IMR-90 (cell line): ENCODE measurements around the gene PFKL. TPM values are rescaled to one million over a fixed set of nuclear protein-coding genes. Genes with fewer than 3 reads are reported as not detected.

ENCODE experiments used
- ATAC-seq: fragments of 200-7000 bp; cut with Tn5 transposase; 2 replicates; pipeline ENCODE4 v1.9.1; 2020; ENCODE audit warnings: low read depth, mild to moderate bottlenecking, moderate library complexity
- BruUV-seq: library from RNA; stranded (reverse); fragments of 400-500 nt; replicated peaks from 2 replicates; lab custom pipeline; 2021; lab: Mats Ljungman, UMichigan
- CTCF ChIA-PET: fragments of 300-600 bp; formaldehyde crosslinking; extraction: SDS; loops from one replicate; lab custom pipeline; 2021; ENCODE audit warnings: antibody characterized with exemption; lab: Yijun Ruan, JAX
- POLR2A ChIA-PET: fragments of 300-600 bp; sonication (Branson Sonifier 250); formaldehyde crosslinking; loops from one replicate; lab custom pipeline; 2022; ENCODE audit warnings: antibody characterized with exemption; ENCODE audit not compliant: unreplicated experiment; lab: Charles Lee
- DNase-seq: peaks from one replicate; pipeline ENCODE4 v3.0.0; 2013
- H2AFZ ChIP-seq: replicated peaks from 2 replicates; pipeline ENCODE3; 2013; ENCODE audit warnings: low read length, mild to moderate bottlenecking; ENCODE audit not compliant: poor library complexity
- H2AK5ac ChIP-seq: 2 replicates; pipeline ENCODE4 v1.6.1; 2013; ENCODE audit warnings: low read depth, low read length, inconsistent platforms
- H2AK9ac ChIP-seq: replicated peaks from 2 replicates; pipeline ENCODE3; 2013; ENCODE audit warnings: mild to moderate bottlenecking, low read depth, low read length, moderate library complexity; ENCODE audit not compliant: poor library complexity
- H2BK120ac ChIP-seq: 2 replicates; pipeline ENCODE4 v1.6.1; 2013; ENCODE audit warnings: low read depth, low read length, inconsistent platforms
- H2BK15ac ChIP-seq: 3 replicates; pipeline ENCODE4 v1.6.1; 2013; ENCODE audit warnings: low read depth, low read length, inconsistent platforms
- H2BK20ac ChIP-seq: 2 replicates; pipeline ENCODE4 v1.6.1; 2013; ENCODE audit warnings: low read depth, mild to moderate bottlenecking, inconsistent platforms, low read length, moderate library complexity
- H2BK5ac ChIP-seq: 2 replicates; pipeline ENCODE4 v1.6.1; 2013; ENCODE audit warnings: mild to moderate bottlenecking, low read depth, low read length, inconsistent platforms; ENCODE audit not compliant: poor library complexity, severe bottlenecking
- H3K14ac ChIP-seq: replicated peaks from 2 replicates; pipeline ENCODE4 v1.6.1; 2013; ENCODE audit warnings: low read depth, low read length, inconsistent platforms
- H3K18ac ChIP-seq: 2 replicates; pipeline ENCODE4 v1.6.1; 2013; ENCODE audit warnings: low read depth, low read length, control low read depth
- H3K23ac ChIP-seq: 2 replicates; pipeline ENCODE4 v1.6.1; 2013; ENCODE audit warnings: low read depth, low read length, inconsistent platforms
- H3K27ac ChIP-seq: 2 replicates; pipeline ENCODE4 v1.5.1; 2013; ENCODE audit warnings: mild to moderate bottlenecking, control low read depth, low read length; ENCODE audit not compliant: insufficient read depth
- H3K27me3 ChIP-seq: 2 replicates; pipeline ENCODE4 v1.6.1; 2013; ENCODE audit warnings: low read length; ENCODE audit not compliant: control insufficient read depth, insufficient read depth
- H3K36me3 ChIP-seq: 2 replicates; pipeline ENCODE4 v1.6.1; 2013; ENCODE audit warnings: low read length, mixed read lengths; ENCODE audit not compliant: control insufficient read depth, insufficient read depth
- H3K4ac ChIP-seq: 2 replicates; pipeline ENCODE4 v1.6.1; 2013; ENCODE audit warnings: low read depth, low read length, inconsistent platforms
- H3K4me1 ChIP-seq: 2 replicates; pipeline ENCODE4 v1.6.1; 2013; ENCODE audit warnings: low read length, mixed read lengths; ENCODE audit not compliant: control insufficient read depth, insufficient read depth
- H3K4me2 ChIP-seq: 2 replicates; pipeline ENCODE4 v1.6.1; 2013; ENCODE audit warnings: low read depth, mild to moderate bottlenecking, control low read depth, low read length, moderate library complexity
- H3K4me3 ChIP-seq: 2 replicates; pipeline ENCODE4 v1.5.1; 2013; ENCODE audit warnings: low read depth, mild to moderate bottlenecking, control low read depth, low read length, moderate library complexity; ENCODE audit not compliant: insufficient read depth
- H3K56ac ChIP-seq: 2 replicates; pipeline ENCODE4 v1.6.1; 2013; ENCODE audit warnings: low read length, inconsistent platforms; ENCODE audit not compliant: insufficient read depth; ENCODE audit errors: extremely low read depth
- H3K79me1 ChIP-seq, 2 experiments: 2 replicates each; pipeline ENCODE4 v1.6.1; 2013; ENCODE audit warnings: low read length in 2 of 2, inconsistent platforms in 1 of 2, low read depth in 1 of 2
- H3K9ac ChIP-seq: 2 replicates; pipeline ENCODE4 v1.6.1; 2013; ENCODE audit warnings: low read depth, low read length, control low read depth
- H3K9me1 ChIP-seq: 2 replicates; pipeline ENCODE4 v1.6.1; 2013; ENCODE audit warnings: low read length, inconsistent platforms; ENCODE audit not compliant: insufficient read depth
- H3K9me3 ChIP-seq: 2 replicates; pipeline ENCODE4 v1.6.1; 2013; ENCODE audit warnings: low read length; ENCODE audit not compliant: control insufficient read depth, insufficient read depth
- H4K20me1 ChIP-seq: 2 replicates; pipeline ENCODE4 v1.6.1; 2013; ENCODE audit warnings: low read length, inconsistent platforms; ENCODE audit not compliant: insufficient read depth
- H4K5ac ChIP-seq: 2 replicates; pipeline ENCODE4 v1.6.1; 2013; ENCODE audit warnings: mild to moderate bottlenecking, low read depth, low read length, control low read depth
- H4K8ac ChIP-seq, 2 experiments: 2 replicates each; pipeline ENCODE4 v1.6.1; 2013; ENCODE audit warnings: low read depth in 2 of 2, low read length in 2 of 2, control low read depth in 1 of 2, inconsistent platforms in 1 of 2
- H4K91ac ChIP-seq: 2 replicates; pipeline ENCODE4 v1.6.1; 2013; ENCODE audit warnings: low read depth, low read length, inconsistent platforms; ENCODE audit not compliant: insufficient read depth
- BHLHE40 ChIP-seq: fragments of 150-350 bp; IDR thresholded peaks from 2 replicates; pipeline ENCODE4 v1.6.1; 2016; ENCODE audit warnings: mild to moderate bottlenecking, low read depth, low read length
- CHD1 ChIP-seq: IDR thresholded peaks from 2 replicates; pipeline ENCODE4 v1.6.1; 2012; ENCODE audit warnings: low read depth, low read length, improper control_type of control experiment
- RCOR1 ChIP-seq: IDR thresholded peaks from 2 replicates; pipeline ENCODE4 v1.6.1; 2012; ENCODE audit warnings: mild to moderate bottlenecking, low read length, improper control_type of control experiment; ENCODE audit not compliant: insufficient replicate concordance
- RFX5 ChIP-seq: IDR thresholded peaks from 2 replicates; pipeline ENCODE4 v1.8.0; 2012; ENCODE audit warnings: low read depth, mild to moderate bottlenecking, low read length, moderate library complexity
- USF2 ChIP-seq: fragments of 150-350 bp; IDR thresholded peaks from 2 replicates; pipeline ENCODE4 v1.6.1; 2017; ENCODE audit warnings: mild to moderate bottlenecking, antibody characterized with exemption, low read length, low read depth
- WGBS, 2 experiments: methylation state at CpG; one replicate each; pipeline versions ENCODE4 v1.1.5 to v1.1.7; 2013; ENCODE audit warnings: missing lambda C conversion rate in 2 of 2; ENCODE audit not compliant: insufficient read length in 1 of 2; ENCODE audit errors: extremely low coverage in 2 of 2; 5-methylcytosine and 5-hydroxymethylcytosine counted together
- dilution Hi-C: fragments of 300-500 bp; cut with HindIII; formaldehyde crosslinking; loops from one replicate; pipeline ENCODE4 v1.14.3; 2018; ENCODE audit warnings: low sequenced_read_pairs; ENCODE audit not compliant: unreplicated experiment
- in situ Hi-C: fragments of 300-500 bp; cut with MboI; formaldehyde crosslinking; loops from 3 replicates; pipeline ENCODE4 v1.14.3; 2019; ENCODE audit warnings: low sequenced_read_pairs, inconsistent platforms, mixed read lengths
- intact Hi-C: fragments of 100-400 bp; cut with micrococcal nuclease; formaldehyde crosslinking; loops from 2 replicates; pipeline ENCODE4 v1.10.0; 2022
- polyA plus RNA-seq, 3 experiments: library from polyadenylated mRNA; depleted of rRNA; stranded (reverse); fragments of >200 nt; gene quantifications; 2 replicates each; pipeline ENCODE4 v1.2.3, GENCODE V29; 2012; ENCODE audit warnings: low replicate concordance in 1 of 3
- total RNA-seq: library from RNA; depleted of rRNA; stranded (reverse); fragments of >200 nt; gene quantifications from 2 replicates; pipeline ENCODE4 v1.2.3, GENCODE V29; 2012
- TF ChIP-seq, protein P1 (sequence below): fragments of 150-350 bp; IDR thresholded peaks from 2 replicates; pipeline ENCODE4 v1.6.1; 2016; ENCODE audit warnings: low read depth, mild to moderate bottlenecking, low read length, moderate library complexity, borderline replicate concordance
- TF ChIP-seq, protein P2 (sequence below): conservative IDR thresholded peaks from 2 replicates; pipeline ENCODE4 v1.5.1; 2012; ENCODE audit warnings: mild to moderate bottlenecking, low read depth, low read length, improper control_type of control experiment

The PFKL gene
- total and polyA plus RNA-seq, 2 of the 4 experiments (the other 2 are of a cell fraction) = 103 to 126 TPM

- TF ChIP-seq BHLHE40 = no peak
These were observed 38.8 kb upstream of the PFKL start (continued) for GRCh38 chr21:44260791-44261631.

- Histone ChIP-seq H3K27me3 (peaks cover 22% of the 10 kb centered on the region), H4K91ac (no peak within 1 kb of the TSS), H2AK5ac (no peak within 1 kb of the TSS), H3K79me1 (no peaks in the 10 kb centered on the region), H3K27ac (no peak within 1 kb of the TSS), H3K4ac (no peak within 1 kb of the TSS), H4K8ac (no peak within 1 kb of the TSS), H3K4me1 (no peaks in the 10 kb centered on the region), H3K23ac (no peak within 1 kb of the TSS), H3K36me3 (no peaks in the 10 kb centered on the region), H3K9ac (no peak within 1 kb of the TSS), H3K4me2 (no peak within 1 kb of the TSS), H3K4me3 (no peak within 1 kb of the TSS), H3K9me1 (no peaks in the 10 kb centered on the region), H4K5ac (no peak within 1 kb of the TSS), H4K20me1 (no peaks in the 10 kb centered on the region), H3K18ac (no peak within 1 kb of the TSS), H3K56ac (no peak within 1 kb of the TSS), H2BK120ac (no peak within 1 kb of the TSS), H3K9me3 (peaks cover 8% of the 10 kb centered on the region), H2AK9ac (no peak within 1 kb of the TSS), H2AFZ (no peak within 1 kb of the TSS), H2BK5ac (no peak within 1 kb of the TSS), H2BK15ac (no peak within 1 kb of the TSS), H3K14ac (no peak within 1 kb of the TSS), H2BK20ac (no peak within 1 kb of the TSS)
- ChIA-PET CTCF (no interaction called here), POLR2A (no interaction called here)
- BruUV-seq = no TSS peak
- in situ Hi-C loops = no loop called here
- no peak for TF ChIP-seq RCOR1
- TF ChIP-seq RFX5 = no peak
- TF ChIP-seq USF2 = no peak
- TF ChIP-seq BHLHE40 = no peak
- TF ChIP-seq, protein P1, sequence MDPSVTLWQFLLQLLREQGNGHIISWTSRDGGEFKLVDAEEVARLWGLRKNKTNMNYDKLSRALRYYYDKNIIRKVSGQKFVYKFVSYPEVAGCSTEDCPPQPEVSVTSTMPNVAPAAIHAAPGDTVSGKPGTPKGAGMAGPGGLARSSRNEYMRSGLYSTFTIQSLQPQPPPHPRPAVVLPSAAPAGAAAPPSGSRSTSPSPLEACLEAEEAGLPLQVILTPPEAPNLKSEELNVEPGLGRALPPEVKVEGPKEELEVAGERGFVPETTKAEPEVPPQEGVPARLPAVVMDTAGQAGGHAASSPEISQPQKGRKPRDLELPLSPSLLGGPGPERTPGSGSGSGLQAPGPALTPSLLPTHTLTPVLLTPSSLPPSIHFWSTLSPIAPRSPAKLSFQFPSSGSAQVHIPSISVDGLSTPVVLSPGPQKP = no peak
- TF ChIP-seq CHD1 = no peak
- TF ChIP-seq, protein P2, sequence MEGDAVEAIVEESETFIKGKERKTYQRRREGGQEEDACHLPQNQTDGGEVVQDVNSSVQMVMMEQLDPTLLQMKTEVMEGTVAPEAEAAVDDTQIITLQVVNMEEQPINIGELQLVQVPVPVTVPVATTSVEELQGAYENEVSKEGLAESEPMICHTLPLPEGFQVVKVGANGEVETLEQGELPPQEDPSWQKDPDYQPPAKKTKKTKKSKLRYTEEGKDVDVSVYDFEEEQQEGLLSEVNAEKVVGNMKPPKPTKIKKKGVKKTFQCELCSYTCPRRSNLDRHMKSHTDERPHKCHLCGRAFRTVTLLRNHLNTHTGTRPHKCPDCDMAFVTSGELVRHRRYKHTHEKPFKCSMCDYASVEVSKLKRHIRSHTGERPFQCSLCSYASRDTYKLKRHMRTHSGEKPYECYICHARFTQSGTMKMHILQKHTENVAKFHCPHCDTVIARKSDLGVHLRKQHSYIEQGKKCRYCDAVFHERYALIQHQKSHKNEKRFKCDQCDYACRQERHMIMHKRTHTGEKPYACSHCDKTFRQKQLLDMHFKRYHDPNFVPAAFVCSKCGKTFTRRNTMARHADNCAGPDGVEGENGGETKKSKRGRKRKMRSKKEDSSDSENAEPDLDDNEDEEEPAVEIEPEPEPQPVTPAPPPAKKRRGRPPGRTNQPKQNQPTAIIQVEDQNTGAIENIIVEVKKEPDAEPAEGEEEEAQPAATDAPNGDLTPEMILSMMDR = no peak
- WGBS, 2 experiments = 82% methylated on average over 3 of the region's 19 CpGs; no CpG with 5 or more reads in 1 of the 2 experiments
- intact Hi-C loops = no loop called here
- dilution Hi-C loops = no loop called here
- ATAC-seq (no peak), DNase-seq (no peak)
These were observed 38.1 kb upstream of the PFKL start, which contains the start of gene DNMT3L for GRCh38 chr21:44261675-44262295. DNMT3L (minus strand) TSS chr21:44261897; CDS start chr21:44261259, 638 bp downstream.
